HG03103 (cell line): ENCODE results near the gene SCRT2.
A peak's percentile ranks its signal among the peaks of the same experiment; 100 is the strongest.
"Not testable (repeated sequence)": the region's sequence is repeated elsewhere in the genome, so short reads cannot be mapped to it uniquely, and the experiment has no call there.

Experiments
- ATAC-seq: cut with Tn5 transposase; IDR thresholded peaks from one replicate; pipeline ENCODE4 v1.9.1; 2021; ENCODE audit warnings: low read depth; ENCODE audit not compliant: unreplicated experiment

Gene SCRT2

GRCh38 chr20:653590-654416 lies 21.8 kb downstream of the SCRT2 start:
- no peak for ATAC-seq

DNA sequence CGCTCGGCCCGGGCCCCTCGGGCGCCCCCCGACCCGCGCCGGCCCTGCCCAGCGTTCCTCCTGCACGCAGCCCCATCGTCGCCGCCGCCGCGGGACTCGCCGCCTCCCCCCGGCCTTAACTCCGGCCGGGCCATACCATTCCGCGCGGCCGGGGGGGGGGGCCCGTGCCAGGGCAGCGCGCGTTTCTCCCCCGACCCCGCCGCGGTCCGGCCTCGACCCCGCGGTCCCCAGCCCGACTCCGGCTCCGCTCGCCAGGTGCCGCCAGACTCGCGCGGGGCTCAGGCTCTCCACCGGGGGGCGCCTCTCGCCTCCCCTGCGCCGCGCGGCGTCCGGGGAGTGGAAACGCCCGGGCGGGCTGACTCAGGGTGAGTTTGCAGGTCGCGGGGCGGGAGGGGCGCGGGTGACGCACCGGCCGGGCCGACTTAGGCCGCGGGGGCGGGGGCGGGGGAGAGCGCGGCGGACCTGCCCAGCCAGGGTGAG lies 22.5 kb downstream of the SCRT2 start, which contains the start of gene SRXN1:
SRXN1 (minus strand) TSS at position 91 of the 480 bp plus-strand sequence; CDS start at position 76, 15 bp downstream.
- ATAC-seq, result peak; percentile 94

- ATAC-seq, result no peak
These were observed 22.9 kb downstream of the SCRT2 start for GRCh38 chr20:652615-653109.

- no peak for ATAC-seq
These were observed 23.6 kb downstream of the SCRT2 start for GRCh38 chr20:651713-652614.

DNA sequence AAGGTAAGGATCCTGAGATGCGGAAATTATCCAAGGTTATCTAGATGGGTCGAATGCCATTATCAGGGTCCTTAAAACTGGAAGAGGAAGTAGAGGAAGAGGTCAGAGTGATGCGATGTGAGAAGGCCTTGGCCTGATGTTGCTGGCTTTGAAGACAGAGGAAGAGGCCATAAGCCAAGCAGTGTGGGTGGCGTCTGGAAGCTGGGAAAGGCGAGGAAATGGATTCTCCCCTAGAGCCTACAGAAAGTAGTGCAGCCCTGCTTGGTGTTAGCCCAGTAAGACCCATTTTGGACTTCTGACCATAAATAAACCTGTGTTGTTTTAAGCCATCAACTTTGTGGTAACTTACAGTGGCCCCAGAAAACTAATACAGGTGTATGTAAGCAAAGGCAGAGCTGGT lies 24.6 kb downstream of the SCRT2 start:
- no peak for ATAC-seq

DNA sequence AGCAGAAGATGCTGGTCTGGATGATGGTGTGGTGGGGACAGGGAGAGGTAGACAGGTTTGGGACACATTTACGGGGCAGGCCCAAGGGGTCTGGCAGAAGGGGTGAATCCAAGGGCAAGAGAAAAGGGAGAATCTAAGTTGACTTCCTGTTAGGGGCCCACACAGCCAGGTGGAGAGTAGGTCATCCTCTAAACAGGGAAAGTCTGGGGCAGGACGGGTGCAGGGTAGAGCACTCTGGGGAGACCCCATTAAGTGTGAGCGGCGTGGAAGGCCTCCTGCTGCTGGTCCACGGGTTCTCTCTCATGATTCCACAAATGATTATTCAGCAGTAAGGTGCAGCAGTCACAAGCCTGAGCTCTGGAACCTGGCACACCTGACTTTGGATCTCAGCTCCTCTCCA lies 25.3 kb downstream of the SCRT2 start:
- ATAC-seq, result no peak

DNA sequence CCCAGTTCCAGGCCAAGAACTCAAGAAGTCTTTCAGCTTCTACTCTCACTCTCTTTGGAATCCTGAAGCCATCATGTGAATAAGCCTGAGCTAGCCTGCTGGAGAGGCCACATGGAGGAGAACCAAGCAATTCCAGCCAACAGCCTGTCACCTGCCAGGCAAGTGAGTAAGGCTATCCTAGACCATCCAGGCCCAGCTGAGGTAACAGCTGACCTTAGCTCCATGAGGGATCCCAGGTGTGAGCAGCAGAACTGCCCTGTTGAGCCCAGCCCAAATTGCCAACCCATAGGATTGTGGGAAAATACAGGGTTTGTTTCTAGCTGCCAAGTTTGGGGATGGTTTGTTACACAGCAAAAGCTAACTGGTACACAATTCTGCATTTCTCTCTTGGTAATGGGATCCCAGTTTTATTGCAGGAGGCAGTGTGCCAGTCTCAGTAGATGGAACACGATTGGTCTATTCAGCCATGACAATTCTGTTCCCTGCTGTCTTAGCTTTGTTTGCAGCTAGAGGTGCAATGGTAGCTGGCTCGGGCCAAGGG lies 28.1 kb downstream of the SCRT2 start:
- no peak for ATAC-seq

DNA sequence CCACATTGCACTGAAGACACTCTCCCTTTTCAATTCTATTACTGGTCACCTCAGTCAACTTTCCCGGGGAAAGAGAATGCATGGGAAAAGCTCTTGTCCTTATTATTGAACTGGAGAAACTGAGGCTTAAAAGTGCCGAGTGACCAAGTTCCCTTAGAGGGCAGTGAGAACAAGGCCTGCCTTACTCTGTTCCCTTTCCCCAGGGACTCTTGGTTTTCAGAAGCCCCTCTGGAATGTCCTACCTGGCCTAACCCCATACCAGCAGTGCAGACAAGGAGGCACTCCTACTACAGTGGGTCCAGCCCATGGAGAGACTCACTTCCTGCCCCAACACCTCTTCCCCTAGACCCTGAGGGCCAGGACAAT lies 28.8 kb downstream of the SCRT2 start:
- ATAC-seq, result no peak

- ATAC-seq, result no peak
These were observed 29.3 kb downstream of the SCRT2 start for GRCh38 chr20:646107-646867.

DNA sequence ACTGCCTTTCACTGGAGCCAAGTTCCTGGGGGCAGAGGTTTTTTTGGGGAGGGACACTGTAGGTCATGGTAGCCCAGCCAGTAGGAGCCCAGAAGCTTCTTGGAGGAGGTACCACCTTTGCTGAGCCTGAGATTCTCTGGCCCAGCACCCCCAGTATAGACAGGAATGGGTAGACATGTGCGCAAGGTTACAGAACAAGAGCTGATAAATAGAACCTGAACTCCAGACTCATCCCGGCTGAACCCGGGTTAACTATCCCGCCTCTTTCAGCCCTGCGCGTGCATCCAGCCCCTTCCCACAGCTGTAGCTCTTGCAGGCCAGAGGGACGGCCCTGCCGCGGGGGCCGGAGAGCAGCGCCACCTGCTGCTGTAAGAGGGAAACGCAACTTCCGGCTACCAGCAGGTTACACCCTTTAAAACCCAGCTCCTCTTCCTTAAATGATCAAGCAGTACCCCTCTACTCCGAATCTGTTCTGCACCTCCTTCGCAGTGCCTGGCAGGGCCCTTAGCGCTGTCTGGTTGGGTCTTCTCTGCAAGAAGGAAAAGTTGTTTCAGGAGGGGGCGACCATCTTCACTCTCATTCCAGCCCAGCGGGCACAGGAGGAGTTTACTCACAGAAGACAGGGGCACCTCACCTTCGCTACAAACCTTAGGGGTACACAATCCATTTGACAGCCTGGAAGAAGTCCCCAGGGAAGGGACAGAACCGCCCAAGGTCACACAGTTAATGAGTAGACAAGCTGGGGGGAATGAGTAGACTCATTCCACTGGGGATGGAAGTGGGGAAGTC lies 30.1 kb downstream of the SCRT2 start:
- ATAC-seq, result peak; percentile 78

GRCh38 chr20:644692-645317 lies 30.8 kb downstream of the SCRT2 start:
- ATAC-seq, result no peak

DNA sequence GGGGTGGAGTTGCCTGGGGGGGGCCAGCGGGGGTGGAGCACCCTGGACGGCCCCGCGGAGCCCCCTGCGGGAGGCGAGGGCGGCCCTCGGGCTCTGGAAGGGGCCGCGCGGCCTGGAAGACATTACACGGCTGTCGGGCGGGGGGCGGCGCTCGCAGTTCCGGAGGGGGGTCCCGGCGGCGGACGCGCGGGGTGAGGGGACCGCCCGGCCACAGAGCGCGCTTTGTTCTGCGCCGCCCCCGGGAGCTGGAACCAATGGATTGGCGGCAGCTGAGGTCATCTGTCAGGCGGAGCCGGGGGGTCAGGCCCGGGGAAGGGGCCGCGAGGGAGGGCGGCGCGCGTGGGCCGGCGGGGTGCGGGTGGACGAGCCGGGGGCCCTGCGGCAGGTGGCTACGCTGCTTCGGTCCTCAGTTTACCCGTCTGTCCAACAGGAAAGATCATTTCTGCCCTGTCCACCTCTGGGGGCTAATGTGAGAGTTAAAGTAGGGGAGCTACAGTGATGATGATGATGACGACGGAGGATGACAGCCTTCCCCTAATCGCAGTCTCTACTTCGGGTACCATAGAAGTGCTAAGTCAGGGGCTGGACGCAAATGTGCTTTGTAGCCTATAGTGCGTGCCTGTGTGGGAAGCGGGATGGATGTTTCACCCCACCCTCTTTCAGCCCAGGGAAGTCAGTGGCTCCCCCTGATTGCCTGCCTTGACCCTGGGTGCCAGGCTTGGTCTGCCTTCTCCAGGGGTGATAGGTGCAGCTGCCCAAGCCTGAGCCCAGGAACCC lies 33.0 kb downstream of the SCRT2 start:
- ATAC-seq, result no peak

GRCh38 chr20:642013-642397 lies 33.6 kb downstream of the SCRT2 start:
- ATAC-seq, result not testable (repeated sequence)

DNA sequence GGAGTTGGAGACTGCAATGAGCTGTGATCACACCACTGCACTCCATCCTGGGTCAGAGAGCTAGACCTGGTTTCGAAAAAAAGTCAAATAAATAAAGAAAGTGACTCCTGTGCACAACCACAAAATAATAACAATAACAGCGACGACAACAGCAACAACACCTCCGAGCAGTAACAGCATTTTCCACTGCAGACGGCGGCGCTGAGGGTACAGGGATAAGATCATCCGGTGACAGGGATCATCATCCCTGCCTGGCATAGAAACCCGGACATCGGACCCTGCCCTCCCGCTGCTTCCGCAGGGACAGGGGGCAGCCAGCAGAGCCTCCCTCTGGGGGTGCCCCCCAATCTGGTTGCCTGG lies 34.1 kb downstream of the SCRT2 start:
- ATAC-seq, result no peak

DNA sequence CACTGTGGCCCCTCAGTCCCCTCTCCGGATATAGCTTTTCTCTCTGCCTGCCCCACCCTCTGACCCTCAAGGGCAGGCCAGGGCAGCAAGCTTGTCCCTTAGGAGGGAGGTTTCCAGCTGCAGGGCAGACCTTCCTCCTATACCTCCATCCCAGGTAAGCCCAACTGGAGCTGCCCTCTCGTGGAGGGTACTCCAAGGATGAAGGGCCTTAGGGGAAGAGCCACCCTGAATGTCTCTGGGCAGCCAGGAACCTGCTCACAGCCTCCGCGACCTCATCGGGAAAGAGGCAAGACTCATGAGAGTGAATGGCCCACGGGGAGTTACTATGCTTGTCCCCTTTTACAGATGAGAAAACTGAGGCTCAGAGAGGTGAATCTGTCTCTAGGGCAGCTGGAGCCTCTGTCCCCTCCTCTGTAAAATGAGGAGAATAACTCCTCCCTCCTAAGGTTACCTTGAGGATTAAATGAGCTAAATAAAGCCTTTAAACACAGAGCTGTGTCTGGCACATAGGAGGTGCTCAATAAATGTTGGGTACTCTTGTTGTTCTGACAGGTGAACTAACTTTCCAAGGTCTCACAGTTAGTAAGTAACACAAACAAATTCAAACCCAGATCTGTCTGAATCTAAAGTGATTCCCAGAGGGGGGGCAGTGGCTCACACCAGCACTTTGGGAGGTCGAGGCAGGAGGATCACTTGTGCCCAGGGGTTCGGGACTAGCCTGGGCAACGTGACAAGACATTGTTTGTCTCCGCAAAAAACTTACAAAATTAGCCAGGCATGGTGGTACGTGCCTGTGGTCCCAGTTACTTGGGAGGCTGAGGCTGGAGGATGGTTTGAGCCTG lies 34.7 kb downstream of the SCRT2 start:
- no peak for ATAC-seq

DNA sequence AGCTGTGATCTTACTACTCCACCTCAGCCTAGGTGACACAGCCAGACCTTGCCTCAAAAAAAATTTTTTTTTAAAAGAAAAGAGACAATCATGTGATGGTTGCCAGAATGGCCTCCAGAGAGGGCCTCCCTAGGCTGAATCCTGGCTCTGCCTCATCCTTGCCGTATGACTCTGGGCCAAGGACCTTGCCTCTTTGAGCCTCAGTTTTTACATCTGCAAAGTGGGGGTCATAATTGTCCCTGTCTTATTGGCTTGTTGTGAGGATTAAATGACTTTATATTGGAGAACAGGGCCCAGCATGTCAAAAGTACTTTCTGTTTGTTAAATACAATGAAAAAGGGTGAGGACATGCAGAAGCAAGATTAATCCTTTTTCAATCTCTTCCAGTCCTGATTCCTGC lies 37.0 kb downstream of the SCRT2 start:
- ATAC-seq, result no peak

- no peak for ATAC-seq
These were observed 38.0 kb downstream of the SCRT2 start for GRCh38 chr20:637559-637958.
